ENCODE measurements around the gene TWF2.

GRCh38 chr3:52205727-52206372 is 33.1 kb downstream of the TWF2 start:
- TF ChIP-seq POLR2AphosphoS5 (IDR thresholded peaks at IDR 0.05; ENCODE audit: borderline replicate concordance, low read depth, low read length) = no peak
- no peak for TF ChIP-seq EZH2 (IDR thresholded peaks at IDR 0.05)

Data from SK-N-MC (cell line).